GM12892 (cell line): ENCODE measurements around the gene TIMM29.

Experiments used
- DNase-seq: peaks from one replicate; pipeline ENCODE4 v3.0.0; 2011; ENCODE audit not compliant: insufficient read length
- FAIRE-seq: peaks from 2 replicates; lab custom pipeline; 2011; peaks lifted over from hg19 to GRCh38; lab: Jason Lieb, UNC
- POLR2A ChIP-seq: IDR thresholded peaks from 2 replicates; pipeline ENCODE4 v1.6.1; 2011; ENCODE audit warnings: low read depth, low read length, control low read depth
- POLR2AphosphoS5 ChIP-seq: IDR thresholded peaks from 2 replicates; pipeline ENCODE4 v1.6.1; 2011; ENCODE audit warnings: low read depth, low read length, control low read depth
- TAF1 ChIP-seq: IDR thresholded peaks from 2 replicates; pipeline ENCODE4 v1.6.1; 2011; ENCODE audit warnings: low read depth, mild to moderate bottlenecking, control low read depth, low read length, borderline replicate concordance

TIMM29 gene

GRCh38 chr19:10960314-10961072 lies 31.9 kb downstream of the TIMM29 start, which contains the start of gene SMARCA4:
Gene SMARCA4 (plus strand): TSS chr19:10961030. CDS start chr19:10984152, 23,122 bp downstream.
- TF ChIP-seq POLR2A, result peak; percentile 80
- no peak; the same call in 1 of the 2 replicates for TF ChIP-seq TAF1
- TF ChIP-seq POLR2AphosphoS5, result peak; percentile 61; the same call in 1 of the 2 replicates
- DNase-seq (peak; percentile 95), FAIRE-seq (peak; percentile 99)

- no peak for TF ChIP-seq TAF1
- TF ChIP-seq POLR2A, result no peak; the same call in 1 of the 2 replicates
- no peak for TF ChIP-seq POLR2AphosphoS5
- DNase-seq (no peak), FAIRE-seq (no peak)
Measured at GRCh38 chr19:10961073-10961860, 32.7 kb downstream of the TIMM29 start.

- no peak for FAIRE-seq
- no peak for TF ChIP-seq TAF1
- no peak for TF ChIP-seq POLR2AphosphoS5
- TF ChIP-seq POLR2A, result no peak
- DNase-seq, result no peak
Measured at GRCh38 chr19:10962863-10963262, 34.3 kb downstream of the TIMM29 start.

- no peak for DNase-seq
- TF ChIP-seq POLR2AphosphoS5 (no peak), TAF1 (no peak), POLR2A (no peak)
- FAIRE-seq, result no peak
Measured at GRCh38 chr19:10963865-10964264, 35.3 kb downstream of the TIMM29 start.

- FAIRE-seq, result no peak
- TF ChIP-seq POLR2AphosphoS5 (no peak), TAF1 (no peak), POLR2A (no peak)
- DNase-seq, result no peak
Measured at GRCh38 chr19:10964903-10965302, 36.3 kb downstream of the TIMM29 start.

GRCh38 chr19:10965398-10965797 lies 36.8 kb downstream of the TIMM29 start:
- TF ChIP-seq POLR2AphosphoS5 (no peak), TAF1 (no peak), POLR2A (no peak)
- FAIRE-seq (no peak), DNase-seq (no peak)

- TF ChIP-seq TAF1 (no peak), POLR2AphosphoS5 (no peak), POLR2A (no peak)
- FAIRE-seq, result no peak
Measured at GRCh38 chr19:10966809-10967208, 38.2 kb downstream of the TIMM29 start.

GRCh38 chr19:10968527-10969135 lies 40.0 kb downstream of the TIMM29 start:
- FAIRE-seq (no peak), DNase-seq (no peak)
- TF ChIP-seq TAF1 (no peak), POLR2A (no peak), POLR2AphosphoS5 (no peak)

More at GRCh38 chr19:10966809-10967208, 38.2 kb downstream of the TIMM29 start:
- no peak for DNase-seq

- DNase-seq (no peak), FAIRE-seq (no peak)
- TF ChIP-seq POLR2A (no peak), POLR2AphosphoS5 (no peak)
Measured at GRCh38 chr19:10971107-10971726, 42.6 kb downstream of the TIMM29 start.

GRCh38 chr19:10975374-10976130 lies 46.9 kb downstream of the TIMM29 start:
- FAIRE-seq (no peak), DNase-seq (no peak)

More at GRCh38 chr19:10975374-10976130, 46.9 kb downstream of the TIMM29 start:
- TF ChIP-seq POLR2A (no peak), POLR2AphosphoS5 (no peak), TAF1 (no peak)
